H1 (cell line): ENCODE measurements around the gene CFAP92. TPM values are rescaled to one million over a fixed set of nuclear protein-coding genes. Genes with fewer than 3 reads are reported as not detected.

ENCODE experiments used
- ASH2L ChIP-seq: fragments of 200-600, 300-600 bp; sonication (generic); IDR thresholded peaks from one replicate; pipeline ENCODE4 v1.7.1; 2017; ENCODE audit warnings: low read length
- GTF2F1 ChIP-seq: IDR thresholded peaks from 2 replicates; pipeline ENCODE4 v1.6.1; 2012; ENCODE audit warnings: low read depth, low read length, improper control_type of control experiment, borderline replicate concordance
- SUZ12 ChIP-seq: fragments of 200-600 bp; sonication (generic); IDR thresholded peaks from 2 replicates; pipeline ENCODE4 v1.6.1; 2012; ENCODE audit warnings: mild to moderate bottlenecking, inconsistent platforms, low read length, moderate library complexity, mixed read lengths
- ZNF274 ChIP-seq: IDR thresholded peaks from 2 replicates; pipeline ENCODE4 v1.7.0; 2012; ENCODE audit warnings: low read length, borderline replicate concordance; ENCODE audit errors: extremely low read depth
- polyA plus RNA-seq, 7 experiments: library from polyadenylated mRNA; depleted of rRNA in 3 of 7; stranded (reverse) in 5 of 7; unstranded in 2 of 7; fragments of >200 nt in 5 of 7; fragments of 200-250 nt in 2 of 7; gene quantifications; 1 replicate in 5 of 7; 2 replicates in 1 of 7; 4 replicates in 1 of 7; pipeline versions ENCODE4 v1.2.1 to v1.2.3, GENCODE V29; 2011 to 2013; ENCODE audit warnings: missing spikeins in 2 of 7, mixed read lengths in 2 of 7
- total RNA-seq: library from RNA; stranded (reverse); fragmentation: NEBNext Ultra II Directional; extraction: Animal tissue kit (Norgen Biotek cat#: 25700); gene quantifications from 2 replicates; pipeline ENCODE4 v1.2.1, GENCODE V29; 2021
- TF ChIP-seq, protein P1 (sequence below): fragments of 300-600 bp; sonication (generic); IDR thresholded peaks from 2 replicates; pipeline ENCODE4 v1.7.1; 2012; ENCODE audit warnings: low read length, moderate library complexity, mild to moderate bottlenecking, inconsistent platforms; ENCODE audit not compliant: insufficient replicate concordance

Gene CFAP92
- total and polyA plus RNA-seq, 2 of the 8 experiments (the other 6 are each of a cell fraction or from before 2014, with no cell fraction given): 0.77 to 2.0 TPM

DNA sequence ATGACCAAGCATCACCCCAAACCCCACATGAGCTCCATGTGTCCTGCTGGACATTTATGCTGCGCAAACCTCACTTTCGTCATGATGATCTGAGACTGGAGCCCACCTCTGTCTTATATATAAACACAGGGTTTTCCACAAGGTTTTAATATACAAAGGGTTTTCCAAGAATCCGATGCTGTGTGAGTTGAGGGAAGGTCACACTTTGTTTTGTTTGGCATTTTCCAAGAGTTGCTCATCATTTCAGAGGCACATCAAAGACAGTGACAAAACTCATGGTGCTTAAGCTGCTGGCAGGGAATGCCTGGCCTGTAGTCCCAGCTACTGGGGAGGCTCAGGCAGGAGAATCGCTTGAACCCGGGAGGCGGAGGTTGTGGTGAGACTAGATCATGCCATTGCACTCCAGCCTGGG is 27.3 kb upstream of the CFAP92 start (continued):
- TF ChIP-seq, protein P1, sequence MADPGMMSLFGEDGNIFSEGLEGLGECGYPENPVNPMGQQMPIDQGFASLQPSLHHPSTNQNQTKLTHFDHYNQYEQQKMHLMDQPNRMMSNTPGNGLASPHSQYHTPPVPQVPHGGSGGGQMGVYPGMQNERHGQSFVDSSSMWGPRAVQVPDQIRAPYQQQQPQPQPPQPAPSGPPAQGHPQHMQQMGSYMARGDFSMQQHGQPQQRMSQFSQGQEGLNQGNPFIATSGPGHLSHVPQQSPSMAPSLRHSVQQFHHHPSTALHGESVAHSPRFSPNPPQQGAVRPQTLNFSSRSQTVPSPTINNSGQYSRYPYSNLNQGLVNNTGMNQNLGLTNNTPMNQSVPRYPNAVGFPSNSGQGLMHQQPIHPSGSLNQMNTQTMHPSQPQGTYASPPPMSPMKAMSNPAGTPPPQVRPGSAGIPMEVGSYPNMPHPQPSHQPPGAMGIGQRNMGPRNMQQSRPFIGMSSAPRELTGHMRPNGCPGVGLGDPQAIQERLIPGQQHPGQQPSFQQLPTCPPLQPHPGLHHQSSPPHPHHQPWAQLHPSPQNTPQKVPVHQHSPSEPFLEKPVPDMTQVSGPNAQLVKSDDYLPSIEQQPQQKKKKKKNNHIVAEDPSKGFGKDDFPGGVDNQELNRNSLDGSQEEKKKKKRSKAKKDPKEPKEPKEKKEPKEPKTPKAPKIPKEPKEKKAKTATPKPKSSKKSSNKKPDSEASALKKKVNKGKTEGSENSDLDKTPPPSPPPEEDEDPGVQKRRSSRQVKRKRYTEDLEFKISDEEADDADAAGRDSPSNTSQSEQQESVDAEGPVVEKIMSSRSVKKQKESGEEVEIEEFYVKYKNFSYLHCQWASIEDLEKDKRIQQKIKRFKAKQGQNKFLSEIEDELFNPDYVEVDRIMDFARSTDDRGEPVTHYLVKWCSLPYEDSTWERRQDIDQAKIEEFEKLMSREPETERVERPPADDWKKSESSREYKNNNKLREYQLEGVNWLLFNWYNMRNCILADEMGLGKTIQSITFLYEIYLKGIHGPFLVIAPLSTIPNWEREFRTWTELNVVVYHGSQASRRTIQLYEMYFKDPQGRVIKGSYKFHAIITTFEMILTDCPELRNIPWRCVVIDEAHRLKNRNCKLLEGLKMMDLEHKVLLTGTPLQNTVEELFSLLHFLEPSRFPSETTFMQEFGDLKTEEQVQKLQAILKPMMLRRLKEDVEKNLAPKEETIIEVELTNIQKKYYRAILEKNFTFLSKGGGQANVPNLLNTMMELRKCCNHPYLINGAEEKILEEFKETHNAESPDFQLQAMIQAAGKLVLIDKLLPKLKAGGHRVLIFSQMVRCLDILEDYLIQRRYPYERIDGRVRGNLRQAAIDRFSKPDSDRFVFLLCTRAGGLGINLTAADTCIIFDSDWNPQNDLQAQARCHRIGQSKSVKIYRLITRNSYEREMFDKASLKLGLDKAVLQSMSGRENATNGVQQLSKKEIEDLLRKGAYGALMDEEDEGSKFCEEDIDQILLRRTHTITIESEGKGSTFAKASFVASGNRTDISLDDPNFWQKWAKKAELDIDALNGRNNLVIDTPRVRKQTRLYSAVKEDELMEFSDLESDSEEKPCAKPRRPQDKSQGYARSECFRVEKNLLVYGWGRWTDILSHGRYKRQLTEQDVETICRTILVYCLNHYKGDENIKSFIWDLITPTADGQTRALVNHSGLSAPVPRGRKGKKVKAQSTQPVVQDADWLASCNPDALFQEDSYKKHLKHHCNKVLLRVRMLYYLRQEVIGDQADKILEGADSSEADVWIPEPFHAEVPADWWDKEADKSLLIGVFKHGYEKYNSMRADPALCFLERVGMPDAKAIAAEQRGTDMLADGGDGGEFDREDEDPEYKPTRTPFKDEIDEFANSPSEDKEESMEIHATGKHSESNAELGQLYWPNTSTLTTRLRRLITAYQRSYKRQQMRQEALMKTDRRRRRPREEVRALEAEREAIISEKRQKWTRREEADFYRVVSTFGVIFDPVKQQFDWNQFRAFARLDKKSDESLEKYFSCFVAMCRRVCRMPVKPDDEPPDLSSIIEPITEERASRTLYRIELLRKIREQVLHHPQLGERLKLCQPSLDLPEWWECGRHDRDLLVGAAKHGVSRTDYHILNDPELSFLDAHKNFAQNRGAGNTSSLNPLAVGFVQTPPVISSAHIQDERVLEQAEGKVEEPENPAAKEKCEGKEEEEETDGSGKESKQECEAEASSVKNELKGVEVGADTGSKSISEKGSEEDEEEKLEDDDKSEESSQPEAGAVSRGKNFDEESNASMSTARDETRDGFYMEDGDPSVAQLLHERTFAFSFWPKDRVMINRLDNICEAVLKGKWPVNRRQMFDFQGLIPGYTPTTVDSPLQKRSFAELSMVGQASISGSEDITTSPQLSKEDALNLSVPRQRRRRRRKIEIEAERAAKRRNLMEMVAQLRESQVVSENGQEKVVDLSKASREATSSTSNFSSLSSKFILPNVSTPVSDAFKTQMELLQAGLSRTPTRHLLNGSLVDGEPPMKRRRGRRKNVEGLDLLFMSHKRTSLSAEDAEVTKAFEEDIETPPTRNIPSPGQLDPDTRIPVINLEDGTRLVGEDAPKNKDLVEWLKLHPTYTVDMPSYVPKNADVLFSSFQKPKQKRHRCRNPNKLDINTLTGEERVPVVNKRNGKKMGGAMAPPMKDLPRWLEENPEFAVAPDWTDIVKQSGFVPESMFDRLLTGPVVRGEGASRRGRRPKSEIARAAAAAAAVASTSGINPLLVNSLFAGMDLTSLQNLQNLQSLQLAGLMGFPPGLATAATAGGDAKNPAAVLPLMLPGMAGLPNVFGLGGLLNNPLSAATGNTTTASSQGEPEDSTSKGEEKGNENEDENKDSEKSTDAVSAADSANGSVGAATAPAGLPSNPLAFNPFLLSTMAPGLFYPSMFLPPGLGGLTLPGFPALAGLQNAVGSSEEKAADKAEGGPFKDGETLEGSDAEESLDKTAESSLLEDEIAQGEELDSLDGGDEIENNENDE: no peak
- TF ChIP-seq SUZ12 (no peak), GTF2F1 (no peak), ZNF274 (no peak), ASH2L (no peak)
